Forelimb muscle (tissue), 1 donor: ENCODE results near the gene HECW1. TPM values are rescaled to one million over a fixed set of nuclear protein-coding genes. Genes with fewer than 3 reads are reported as not detected.
"Not testable (repeated sequence)": the region's sequence is repeated elsewhere in the genome, so short reads cannot be mapped to it uniquely, and the experiment has no call there.

Experiments
- DNase-seq: peaks from one replicate; pipeline ENCODE4 v3.0.0-alpha.2; 2013; ENCODE audit warnings: low read depth
- polyA plus RNA-seq: library from polyadenylated mRNA; unstranded; fragments of 120-200 nt; gene quantifications from one replicate; pipeline ENCODE4 v1.2.1, GENCODE V29; 2013; ENCODE audit not compliant: insufficient read length

Gene HECW1
- polyA plus RNA-seq, 1 donor: 0.23 TPM

- no peak for DNase-seq
Observed at GRCh38 chr7:43536773-43537172, 424.3 kb downstream of the HECW1 start.

GRCh38 chr7:43537765-43538403 is 425.4 kb downstream of the HECW1 start:
- DNase-seq: no peak

GRCh38 chr7:43538404-43538771 is 425.9 kb downstream of the HECW1 start:
- no peak for DNase-seq

GRCh38 chr7:43540471-43540870 is 428.0 kb downstream of the HECW1 start:
- DNase-seq: no peak

GRCh38 chr7:43542716-43543115 is 430.3 kb downstream of the HECW1 start:
- DNase-seq: no peak

GRCh38 chr7:43546231-43546630 is 433.8 kb downstream of the HECW1 start:
- no peak for DNase-seq

- no peak for DNase-seq
Observed at GRCh38 chr7:43550427-43550826, 438.0 kb downstream of the HECW1 start.

- no peak for DNase-seq
Observed at GRCh38 chr7:43552122-43552521, 439.7 kb downstream of the HECW1 start.

GRCh38 chr7:43553999-43554398 is 441.6 kb downstream of the HECW1 start:
- DNase-seq: no peak

- DNase-seq: no peak
Observed at GRCh38 chr7:43554423-43554822, 442.0 kb downstream of the HECW1 start.

- DNase-seq: no peak
Observed at GRCh38 chr7:43557831-43558495, 445.5 kb downstream of the HECW1 start.

- no peak for DNase-seq
Observed at GRCh38 chr7:43559171-43559945, 446.9 kb downstream of the HECW1 start.

GRCh38 chr7:43559946-43560335 is 447.5 kb downstream of the HECW1 start:
- DNase-seq: no peak

GRCh38 chr7:43560742-43561330 is 448.4 kb downstream of the HECW1 start:
- no peak for DNase-seq

GRCh38 chr7:43562383-43562782 is 449.9 kb downstream of the HECW1 start:
- no peak for DNase-seq

GRCh38 chr7:43565786-43566185 is 453.3 kb downstream of the HECW1 start:
- no peak for DNase-seq

GRCh38 chr7:43568529-43568928 is 456.1 kb downstream of the HECW1 start:
- no peak for DNase-seq

GRCh38 chr7:43569424-43569823 is 457.0 kb downstream of the HECW1 start:
- no peak for DNase-seq

- no peak for DNase-seq
Observed at GRCh38 chr7:43570688-43571365, 458.4 kb downstream of the HECW1 start.

- no peak for DNase-seq
Observed at GRCh38 chr7:43572516-43573049, 460.1 kb downstream of the HECW1 start.

GRCh38 chr7:43573832-43574231 is 461.4 kb downstream of the HECW1 start:
- DNase-seq: not testable (repeated sequence)

- DNase-seq: no peak
Observed at GRCh38 chr7:43575506-43575905, 463.1 kb downstream of the HECW1 start.
